Thoracic aorta (tissue), 2 donors: ENCODE results near the gene CADPS. TPM values are rescaled to one million over a fixed set of nuclear protein-coding genes. Genes with fewer than 3 reads are reported as not detected.

Source experiments
- ATAC-seq: fragments of 150-250 bp; one replicate; pipeline ENCODE4 v1.8.0; 2017; ENCODE audit warnings: low read depth; ENCODE audit not compliant: insufficient number of reproducible peaks, low FRiP score
- DNase-seq: peaks from one replicate; pipeline ENCODE4 v3.0.0-alpha.2; 2020; ENCODE audit warnings: low spot score
- H3K27ac ChIP-seq, 2 donors: fragments of 200-600 bp; sonication (generic); 1 replicate in 1 of 2; 2 replicates in 1 of 2; pipeline ENCODE4 v1.5.1; 2016; ENCODE audit warnings: mild to moderate bottlenecking in 2 of 2, moderate library complexity in 2 of 2
- H3K27me3 ChIP-seq: fragments of 200-600 bp; sonication (generic); replicated peaks from 2 replicates; pipeline ENCODE4 v1.6.0; 2016; ENCODE audit warnings: mild to moderate bottlenecking; ENCODE audit not compliant: insufficient read depth
- H3K36me3 ChIP-seq: fragments of 200-600 bp; sonication (generic); one replicate; pipeline ENCODE4 v1.5.1; 2016
- H3K4me1 ChIP-seq, 2 donors: fragments of 200-600 bp; sonication (generic); 1 replicate in 1 of 2; 2 replicates in 1 of 2; pipeline versions ENCODE4 v1.5.1 to v1.6.0; 2016; ENCODE audit warnings: low read depth in 2 of 2, mild to moderate bottlenecking in 1 of 2; ENCODE audit not compliant: control insufficient read depth in 1 of 2
- H3K4me3 ChIP-seq: fragments of 200-600 bp; sonication (generic); 2 replicates; pipeline ENCODE4 v1.5.1; 2016; ENCODE audit warnings: mild to moderate bottlenecking
- H3K9me3 ChIP-seq: fragments of 200-600 bp; sonication (generic); 2 replicates; pipeline ENCODE4 v1.5.1; 2016
- CTCF ChIP-seq: fragments of 200-600 bp; sonication (generic); IDR thresholded peaks from one replicate; pipeline ENCODE4 v1.5.1; 2019; ENCODE audit warnings: antibody characterized with exemption
- total RNA-seq, 2 donors: library from RNA; depleted of rRNA; stranded (reverse); fragments of >200 nt; gene quantifications; one replicate each; pipeline versions ENCODE4 v1.1.0 to v1.2.3, GENCODE V29; 2016

CADPS gene
- total RNA-seq, 2 donors from 2014 or later = 0.14 to 7.2 TPM

DNA sequence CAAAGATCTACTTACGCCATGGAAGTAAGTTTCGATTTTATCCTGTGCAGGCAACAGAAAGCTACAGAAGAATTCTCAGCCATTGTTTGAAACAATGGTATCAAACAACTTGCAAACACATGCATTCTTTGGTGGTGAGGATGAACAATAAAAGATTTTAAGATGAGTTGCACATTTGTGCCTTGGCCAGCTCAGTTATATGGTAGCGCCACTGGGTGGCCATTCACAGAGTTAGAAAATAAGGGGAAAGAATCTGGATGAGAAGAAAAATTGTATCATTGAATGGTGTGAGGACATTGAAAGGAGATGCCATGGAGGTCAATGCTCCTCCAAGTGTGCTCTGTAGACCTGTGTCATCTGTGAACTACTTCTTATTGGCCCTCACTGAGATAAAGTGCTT is 11.6 kb downstream of the CADPS start:
- Histone ChIP-seq H3K27ac (no peak overlapping the region), H3K4me3 (no peak overlapping the region), H3K27me3 (no peaks in the 10 kb centered on the region), H3K36me3 (no peaks in the 10 kb centered on the region), H3K4me1 (no peaks in the 10 kb centered on the region), H3K9me3 (no peaks in the 10 kb centered on the region)
- ATAC-seq (no peak), DNase-seq (no peak)
- no peak for TF ChIP-seq CTCF

DNA sequence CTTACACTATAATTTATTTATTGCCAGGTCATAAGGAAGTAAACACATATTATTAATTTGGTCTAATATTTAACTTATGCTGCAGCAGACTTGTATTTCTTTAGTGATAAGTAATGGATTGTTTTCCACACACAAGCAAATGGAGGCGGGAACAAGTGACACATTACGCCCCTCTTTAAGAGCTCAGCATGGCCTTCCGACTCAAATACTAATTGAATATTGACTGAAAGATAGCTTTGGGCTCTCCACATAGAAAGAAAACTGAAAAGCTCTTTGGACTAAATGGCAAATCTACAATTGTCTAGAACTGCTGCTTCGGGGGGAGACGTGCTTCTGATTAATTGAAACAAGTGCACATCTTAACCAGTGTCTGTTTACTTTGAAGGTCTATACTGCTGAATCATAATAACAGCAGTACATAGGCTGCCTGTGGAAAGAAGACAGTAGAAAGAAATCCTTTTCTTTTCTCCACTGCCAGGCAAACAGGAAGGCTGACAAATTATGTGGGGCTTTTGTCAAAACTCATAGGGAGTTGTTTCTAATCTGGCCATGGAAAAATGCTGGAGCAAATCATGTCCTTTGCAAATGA is 15.9 kb downstream of the CADPS start:
- Histone ChIP-seq H3K27ac (no peak overlapping the region), H3K4me3 (no peak overlapping the region), H3K9me3 (no peaks in the 10 kb centered on the region), H3K4me1 (no peaks in the 10 kb centered on the region), H3K36me3 (no peaks in the 10 kb centered on the region), H3K27me3 (no peaks in the 10 kb centered on the region)
- DNase-seq = no peak
- no peak for TF ChIP-seq CTCF
- no peak for ATAC-seq

DNA sequence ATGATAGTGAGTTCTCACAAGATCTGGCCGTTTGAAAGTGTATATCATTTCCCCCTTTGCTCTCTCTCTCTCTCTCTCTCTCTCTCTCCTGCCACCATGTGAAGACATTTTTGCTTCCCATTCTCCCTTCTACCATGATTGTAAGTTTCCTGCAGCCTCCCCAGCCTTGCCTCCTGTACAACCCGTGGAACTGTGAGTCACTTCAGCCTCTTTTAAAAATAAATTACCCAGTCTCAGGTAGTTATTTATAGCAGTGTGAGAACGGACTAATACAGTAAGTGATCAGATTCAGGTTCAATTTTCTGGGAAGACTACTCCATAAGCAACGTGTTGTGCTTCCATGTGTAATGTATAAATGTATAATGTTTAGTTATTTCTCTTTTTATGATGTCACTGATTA is 29.2 kb downstream of the CADPS start:
- Histone ChIP-seq H3K4me3 (no peak overlapping the region), H3K27me3 (no peaks in the 10 kb centered on the region), H3K4me1 (no peaks in the 10 kb centered on the region), H3K9me3 (no peaks in the 10 kb centered on the region), H3K27ac (no peak overlapping the region), H3K36me3 (no peaks in the 10 kb centered on the region)
- no peak for DNase-seq
- ATAC-seq = no peak
- TF ChIP-seq CTCF = no peak

- no peak for DNase-seq
- no peak for TF ChIP-seq CTCF
- Histone ChIP-seq H3K27me3 (no peaks in the 10 kb centered on the region), H3K4me3 (no peak overlapping the region), H3K27ac (no peak overlapping the region), H3K9me3 (no peaks in the 10 kb centered on the region), H3K4me1 (no peaks in the 10 kb centered on the region), H3K36me3 (no peaks in the 10 kb centered on the region)
- no peak for ATAC-seq
Observed at GRCh38 chr3:62843508-62843907, 31.7 kb downstream of the CADPS start.

DNA sequence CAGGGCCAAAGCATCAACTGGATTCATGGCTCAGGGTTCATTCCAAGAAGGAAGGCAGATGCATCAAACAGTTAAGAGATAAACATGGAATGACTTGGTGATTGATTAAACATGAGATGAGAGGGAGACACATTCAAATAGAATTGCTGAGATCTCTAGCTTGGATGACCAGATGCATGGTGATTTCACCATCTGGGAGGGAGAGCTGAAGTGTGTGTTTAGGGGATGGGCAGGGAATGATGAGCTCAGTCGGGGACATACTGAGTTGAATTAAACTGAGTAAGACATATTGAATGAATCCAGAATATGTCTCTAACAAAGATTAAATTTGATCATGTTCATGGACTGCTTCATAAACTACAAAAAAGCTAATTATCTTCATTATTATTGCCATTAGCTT is 35.5 kb downstream of the CADPS start:
- TF ChIP-seq CTCF = no peak
- Histone ChIP-seq H3K4me1 (no peaks in the 10 kb centered on the region), H3K27ac (no peak overlapping the region)

More for the DNA sequence above, 35.5 kb downstream of the CADPS start:
- Histone ChIP-seq H3K9me3 (no peaks in the 10 kb centered on the region), H3K36me3 (no peaks in the 10 kb centered on the region), H3K27me3 (no peaks in the 10 kb centered on the region), H3K4me3 (no peak overlapping the region)
- no peak for ATAC-seq
- no peak for DNase-seq
